ENCODE data around the gene VBP1.

VBP1 gene

DNA sequence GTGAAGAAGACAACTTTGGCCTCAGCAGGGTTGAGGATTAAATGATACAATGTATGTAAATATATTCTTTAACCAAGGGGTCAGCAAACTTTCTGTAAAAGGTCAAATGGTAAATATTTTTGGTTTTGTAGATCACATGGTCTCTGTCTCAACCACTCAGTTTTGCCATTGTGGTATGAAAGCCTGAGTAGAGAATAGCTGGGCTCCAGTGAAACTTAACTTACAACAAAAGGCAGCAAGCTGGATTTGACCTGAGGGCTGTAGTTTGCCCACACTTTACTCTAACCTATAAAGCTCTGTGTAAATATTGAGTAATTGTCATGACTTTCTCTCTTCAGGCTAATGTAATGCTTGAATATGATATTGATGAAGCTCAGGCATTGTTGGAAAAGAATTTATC, 19.6 kb downstream of the VBP1 start:
- no peaks in the 10 kb centered on the region for H3K9me2 ChIP-seq (replicated peaks; ENCODE audit: control insufficient read depth, low read length)
- no peaks in the 10 kb centered on the region for H3K27me3 ChIP-seq (ENCODE audit: control insufficient read depth, low read length)
- peaks cover 5% of the 10 kb centered on the region; the same call in 1 of the 2 replicates for H3K79me2 ChIP-seq (ENCODE audit: control insufficient read depth, low read length)
- no peaks in the 10 kb centered on the region; the same call in 1 of the 2 replicates for H3F3A ChIP-seq (ENCODE audit: control insufficient read depth, insufficient read depth)
- peaks cover 61% of the 10 kb centered on the region for H3K36me3 ChIP-seq (ENCODE audit: control insufficient read depth, low read length)
- H3K4me2 ChIP-seq (ENCODE audit: low read length), result no peak overlapping the region
- no peaks in the 10 kb centered on the region for H3K9me3 ChIP-seq (ENCODE audit: control insufficient read depth, insufficient read depth, low read length)
- no peaks in the 10 kb centered on the region for H4K20me1 ChIP-seq (ENCODE audit: control insufficient read depth, insufficient read depth, low read depth, low read length)
- H3K4me3 ChIP-seq (ENCODE audit: low read length), result no peak overlapping the region
- H3K4me1 ChIP-seq (ENCODE audit: control insufficient read depth, low read length), result no peaks in the 10 kb centered on the region
- TF ChIP-seq, protein P1, sequence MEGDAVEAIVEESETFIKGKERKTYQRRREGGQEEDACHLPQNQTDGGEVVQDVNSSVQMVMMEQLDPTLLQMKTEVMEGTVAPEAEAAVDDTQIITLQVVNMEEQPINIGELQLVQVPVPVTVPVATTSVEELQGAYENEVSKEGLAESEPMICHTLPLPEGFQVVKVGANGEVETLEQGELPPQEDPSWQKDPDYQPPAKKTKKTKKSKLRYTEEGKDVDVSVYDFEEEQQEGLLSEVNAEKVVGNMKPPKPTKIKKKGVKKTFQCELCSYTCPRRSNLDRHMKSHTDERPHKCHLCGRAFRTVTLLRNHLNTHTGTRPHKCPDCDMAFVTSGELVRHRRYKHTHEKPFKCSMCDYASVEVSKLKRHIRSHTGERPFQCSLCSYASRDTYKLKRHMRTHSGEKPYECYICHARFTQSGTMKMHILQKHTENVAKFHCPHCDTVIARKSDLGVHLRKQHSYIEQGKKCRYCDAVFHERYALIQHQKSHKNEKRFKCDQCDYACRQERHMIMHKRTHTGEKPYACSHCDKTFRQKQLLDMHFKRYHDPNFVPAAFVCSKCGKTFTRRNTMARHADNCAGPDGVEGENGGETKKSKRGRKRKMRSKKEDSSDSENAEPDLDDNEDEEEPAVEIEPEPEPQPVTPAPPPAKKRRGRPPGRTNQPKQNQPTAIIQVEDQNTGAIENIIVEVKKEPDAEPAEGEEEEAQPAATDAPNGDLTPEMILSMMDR (IDR thresholded peaks at IDR 0.05; ENCODE audit: low read depth, low read length, poor library complexity, severe bottlenecking), result no peak
- TF ChIP-seq EZH2phosphoT487 (IDR thresholded peaks at IDR 0.05; ENCODE audit: borderline replicate concordance, low read length), result no peak
- H3K27ac ChIP-seq (ENCODE audit: low read depth, low read length), result no peak overlapping the region

GRCh38 chrX:155237719-155238118, 21.5 kb downstream of the VBP1 start:
- no peak for TF ChIP-seq EZH2phosphoT487 (IDR thresholded peaks at IDR 0.05; ENCODE audit: borderline replicate concordance, low read length)
- TF ChIP-seq, protein P1 (IDR thresholded peaks at IDR 0.05; ENCODE audit: low read depth, low read length, poor library complexity, severe bottlenecking), result no peak
- Histone ChIP-seq H3K36me3 (ENCODE audit: control insufficient read depth, low read length) (peaks cover 46% of the 10 kb centered on the region), H3K79me2 (ENCODE audit: control insufficient read depth, low read length) (peaks cover 3% of the 10 kb centered on the region; the same call in 1 of the 2 replicates), H3K4me2 (ENCODE audit: low read length) (no peak overlapping the region), H3K4me3 (ENCODE audit: low read length) (no peak overlapping the region), H4K20me1 (ENCODE audit: control insufficient read depth, insufficient read depth, low read depth, low read length) (no peaks in the 10 kb centered on the region), H3K9me2 (replicated peaks; ENCODE audit: control insufficient read depth, low read length) (no peaks in the 10 kb centered on the region), H3K9me3 (ENCODE audit: control insufficient read depth, insufficient read depth, low read length) (no peaks in the 10 kb centered on the region), H3F3A (ENCODE audit: control insufficient read depth, insufficient read depth) (no peaks in the 10 kb centered on the region; the same call in 1 of the 2 replicates), H3K27ac (ENCODE audit: low read depth, low read length) (no peak overlapping the region), H3K27me3 (ENCODE audit: control insufficient read depth, low read length) (no peaks in the 10 kb centered on the region), H3K4me1 (ENCODE audit: control insufficient read depth, low read length) (no peaks in the 10 kb centered on the region)

- Histone ChIP-seq H4K20me1 (ENCODE audit: control insufficient read depth, insufficient read depth, low read depth, low read length) (no peaks in the 10 kb centered on the region), H3K4me1 (ENCODE audit: control insufficient read depth, low read length) (no peaks in the 10 kb centered on the region), H3F3A (ENCODE audit: control insufficient read depth, insufficient read depth) (no peaks in the 10 kb centered on the region; the same call in 1 of the 2 replicates), H3K27ac (ENCODE audit: low read depth, low read length) (no peak overlapping the region), H3K9me3 (ENCODE audit: control insufficient read depth, insufficient read depth, low read length) (no peaks in the 10 kb centered on the region), H3K36me3 (ENCODE audit: control insufficient read depth, low read length) (peaks cover 16% of the 10 kb centered on the region), H3K4me3 (ENCODE audit: low read length) (no peak overlapping the region), H3K27me3 (ENCODE audit: control insufficient read depth, low read length) (no peaks in the 10 kb centered on the region), H3K9me2 (replicated peaks; ENCODE audit: control insufficient read depth, low read length) (no peaks in the 10 kb centered on the region), H3K4me2 (ENCODE audit: low read length) (no peak overlapping the region), H3K79me2 (ENCODE audit: control insufficient read depth, low read length) (no peaks in the 10 kb centered on the region)
- no peak for TF ChIP-seq EZH2phosphoT487 (IDR thresholded peaks at IDR 0.05; ENCODE audit: borderline replicate concordance, low read length)
Observed at GRCh38 chrX:155242300-155242699, 26.0 kb downstream of the VBP1 start.

DNA sequence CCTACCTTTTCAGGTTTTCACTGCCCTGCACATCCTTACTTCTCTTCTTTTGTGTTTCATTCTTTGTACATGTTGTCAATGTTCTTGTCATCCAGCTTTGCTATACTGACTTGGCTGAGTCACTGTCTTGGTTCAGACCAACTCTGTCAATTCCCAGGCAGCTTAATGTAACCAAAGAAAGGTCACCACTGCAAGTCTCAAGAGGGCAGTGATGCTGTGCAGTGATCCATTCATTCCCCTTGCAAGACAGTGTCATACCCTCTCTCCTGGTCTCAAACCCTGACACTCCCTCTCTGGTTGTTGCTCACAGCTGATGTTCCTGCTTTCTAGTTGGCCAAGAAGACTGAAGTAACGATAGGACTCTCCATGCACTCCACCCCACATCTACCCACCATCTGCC, 30.5 kb downstream of the VBP1 start:
- H3K27me3 ChIP-seq (ENCODE audit: control insufficient read depth, low read length), result no peaks in the 10 kb centered on the region
- no peaks in the 10 kb centered on the region for H4K20me1 ChIP-seq (ENCODE audit: control insufficient read depth, insufficient read depth, low read depth, low read length)
- H3K4me1 ChIP-seq (ENCODE audit: control insufficient read depth, low read length), result no peaks in the 10 kb centered on the region
- no peaks in the 10 kb centered on the region for H3K9me3 ChIP-seq (ENCODE audit: control insufficient read depth, insufficient read depth, low read length)
- no peaks in the 10 kb centered on the region for H3K36me3 ChIP-seq (ENCODE audit: control insufficient read depth, low read length)
- no peak overlapping the region for H3K4me2 ChIP-seq (ENCODE audit: low read length)
- no peaks in the 10 kb centered on the region for H3K79me2 ChIP-seq (ENCODE audit: control insufficient read depth, low read length)
- H3F3A ChIP-seq (ENCODE audit: control insufficient read depth, insufficient read depth), result no peaks in the 10 kb centered on the region
- no peaks in the 10 kb centered on the region for H3K9me2 ChIP-seq (replicated peaks; ENCODE audit: control insufficient read depth, low read length)
- TF ChIP-seq, protein P1 (IDR thresholded peaks at IDR 0.05; ENCODE audit: low read depth, low read length, poor library complexity, severe bottlenecking), result no peak
- no peak for TF ChIP-seq EZH2phosphoT487 (IDR thresholded peaks at IDR 0.05; ENCODE audit: borderline replicate concordance, low read length)
- no peak overlapping the region for H3K4me3 ChIP-seq (ENCODE audit: low read length)
- no peak overlapping the region for H3K27ac ChIP-seq (ENCODE audit: low read depth, low read length)

Data from DOHH2 (cell line).